DOHH2 (cell line): Measurements from ENCODE around the gene ATG14.
"Not testable (repeated sequence)": the region's sequence is repeated elsewhere in the genome, so short reads cannot be mapped to it uniquely, and the experiment has no call there.

Experiments used
- CTCF ChIP-seq: fragments of 200-600 bp; sonication (generic); IDR thresholded peaks from one replicate; pipeline ENCODE4 v1.5.1; 2014; ENCODE audit warnings: antibody characterized with exemption, mild to moderate bottlenecking, low read depth, low read length; ENCODE audit not compliant: poor library complexity, severe bottlenecking
- EZH2phosphoT487 ChIP-seq: fragments of 200-600 bp; sonication (generic); IDR thresholded peaks from 2 replicates; pipeline ENCODE4 v1.6.1; 2017; ENCODE audit warnings: borderline replicate concordance, mild to moderate bottlenecking, antibody characterized with exemption, low read length, moderate library complexity, mixed read lengths

- not testable (repeated sequence) for TF ChIP-seq CTCF, EZH2phosphoT487
Measured at GRCh38 chr14:55422338-55422737, 10.7 kb upstream of the ATG14 start.
